AG08395 (cell line): ENCODE measurements around the gene AGBL4.
A peak's percentile ranks its signal among the peaks of the same experiment; 100 is the strongest.

ENCODE experiments used
- DNase-seq: peaks from one replicate; pipeline ENCODE4 v3.0.0; 2012; ENCODE audit warnings: mixed read lengths, low spot score

Gene AGBL4

DNA sequence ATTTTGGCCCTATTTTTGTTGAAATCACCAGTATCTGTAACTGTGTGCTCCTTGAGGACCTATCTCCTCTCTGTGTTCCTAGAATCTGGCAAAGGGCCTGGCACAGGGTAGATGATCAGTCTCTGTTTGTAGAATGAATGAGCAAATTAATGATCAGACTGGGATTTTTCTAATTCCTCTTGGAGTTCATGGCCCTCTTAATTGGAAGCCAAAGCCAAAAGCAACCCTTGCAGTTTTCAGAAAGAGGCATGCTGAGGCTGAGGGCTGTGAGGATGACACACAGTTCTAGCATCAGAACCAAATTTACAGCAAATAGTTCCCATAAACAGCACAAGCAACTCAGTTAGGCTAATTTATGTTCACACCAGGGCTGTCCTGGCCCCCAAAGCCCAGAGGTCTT, 1136.0 kb downstream of the AGBL4 start:
- DNase-seq = peak; percentile 23

DNA sequence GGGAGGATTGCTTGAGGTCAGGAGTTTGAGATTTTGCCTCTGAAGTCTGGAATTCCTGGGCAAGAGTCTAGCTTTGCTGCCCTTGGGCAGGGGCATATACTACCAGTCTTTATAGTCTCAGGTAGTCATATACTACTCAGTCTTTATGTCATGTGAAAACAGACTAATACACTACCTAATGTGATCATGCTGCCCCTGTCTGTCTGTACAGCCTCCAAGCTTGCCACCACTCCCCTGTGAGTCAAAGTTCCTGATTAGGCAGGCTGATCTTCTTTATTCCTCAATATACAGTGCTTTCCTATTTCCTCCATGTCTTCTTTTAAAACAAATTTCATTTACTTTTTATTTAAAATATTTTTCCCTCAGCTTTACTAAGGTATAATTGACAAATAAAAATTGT, 1141.7 kb downstream of the AGBL4 start:
- DNase-seq = no peak

DNA sequence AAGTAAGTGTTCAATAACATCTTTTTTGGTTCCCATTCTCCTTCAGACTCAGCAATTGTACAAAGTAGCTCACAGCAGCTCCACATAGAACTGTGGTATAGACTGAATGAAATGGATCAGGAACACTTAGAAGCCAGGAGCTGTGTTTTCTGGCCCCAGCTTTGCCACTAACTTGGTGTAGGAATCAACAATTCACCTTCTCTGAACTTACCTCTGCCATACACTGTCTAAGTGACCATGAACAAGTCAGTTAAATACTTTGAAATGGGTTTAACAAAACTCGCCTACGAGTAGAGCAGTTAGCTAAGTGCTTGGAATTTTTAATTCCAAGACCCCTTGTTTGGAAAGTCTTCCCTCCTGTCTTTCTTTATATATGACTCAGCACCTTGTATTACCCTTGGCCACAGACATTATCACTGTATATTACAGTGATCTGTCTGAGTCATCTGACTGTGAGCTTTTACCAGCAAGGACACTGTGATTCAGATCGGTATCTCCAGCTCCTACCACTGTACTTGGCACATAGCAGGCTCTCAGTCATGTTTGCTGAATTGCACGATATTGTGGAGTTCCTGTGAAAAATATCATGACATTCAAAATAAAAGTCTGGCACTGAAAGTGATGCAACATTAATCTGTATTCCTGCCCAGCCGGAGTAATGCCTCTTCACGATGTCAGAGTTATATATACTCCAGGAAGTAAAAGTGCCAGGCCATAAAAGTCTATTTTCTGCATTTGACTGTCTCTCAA, 1145.4 kb downstream of the AGBL4 start:
- DNase-seq = peak; percentile 87

DNA sequence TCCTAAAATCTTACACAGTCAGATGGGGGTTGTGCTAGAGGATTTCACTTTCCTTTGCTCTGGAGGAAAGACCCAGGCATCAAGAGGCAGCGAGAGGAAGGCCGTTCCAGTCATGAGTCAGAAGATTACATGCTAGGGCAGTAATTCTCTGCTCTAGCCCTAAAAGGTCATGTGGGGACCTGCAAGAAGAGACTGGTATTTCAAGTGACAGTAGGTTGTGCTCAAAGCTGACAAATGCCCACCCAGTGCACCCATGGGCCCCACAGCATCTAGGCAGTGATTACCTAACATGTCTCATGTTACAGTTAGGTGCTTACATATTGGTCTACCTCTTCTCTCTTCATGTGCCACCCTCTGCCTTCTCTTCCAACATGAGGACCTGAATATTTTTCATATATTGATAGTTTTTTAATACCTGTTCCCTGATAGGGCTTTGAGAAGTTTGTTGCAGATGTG, 1147.4 kb downstream of the AGBL4 start:
- DNase-seq = peak; percentile 67

DNA sequence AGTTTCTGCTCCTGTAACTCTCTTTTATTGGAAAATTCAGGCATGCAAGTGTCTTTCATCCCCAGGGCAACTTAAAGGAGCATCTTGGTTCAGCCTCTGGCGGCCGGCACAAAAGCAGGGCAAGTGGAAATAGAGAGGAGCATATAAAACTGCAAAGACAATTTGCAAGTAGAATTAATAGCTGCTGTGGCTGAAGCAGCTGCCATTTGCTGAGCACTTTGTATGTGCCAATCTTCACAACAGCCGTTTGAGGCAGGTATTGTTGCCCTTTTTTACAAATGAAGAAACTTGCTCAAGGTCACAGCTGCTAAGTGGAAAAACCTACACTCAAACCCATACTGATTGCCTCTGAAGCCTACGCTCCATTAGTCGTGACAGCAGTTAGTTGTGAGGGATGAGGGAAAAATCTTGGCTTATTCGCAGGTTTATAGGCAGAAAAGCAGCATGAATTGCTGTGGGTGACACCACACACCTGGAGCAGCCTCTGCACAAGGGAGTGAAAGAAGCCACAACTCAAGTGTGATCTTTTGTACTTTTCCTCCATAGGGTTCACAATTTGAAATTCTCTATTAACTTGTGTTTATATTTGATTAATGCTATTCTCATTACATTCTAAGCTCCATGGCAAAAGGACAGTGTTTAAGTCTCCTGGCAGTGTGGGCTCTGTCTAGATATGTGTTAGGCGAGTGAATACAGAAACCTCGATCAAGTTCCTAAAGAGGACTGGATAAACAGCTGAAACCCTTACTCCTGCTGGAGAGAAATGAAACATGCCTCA, 1148.0 kb downstream of the AGBL4 start:
- no peak for DNase-seq

DNA sequence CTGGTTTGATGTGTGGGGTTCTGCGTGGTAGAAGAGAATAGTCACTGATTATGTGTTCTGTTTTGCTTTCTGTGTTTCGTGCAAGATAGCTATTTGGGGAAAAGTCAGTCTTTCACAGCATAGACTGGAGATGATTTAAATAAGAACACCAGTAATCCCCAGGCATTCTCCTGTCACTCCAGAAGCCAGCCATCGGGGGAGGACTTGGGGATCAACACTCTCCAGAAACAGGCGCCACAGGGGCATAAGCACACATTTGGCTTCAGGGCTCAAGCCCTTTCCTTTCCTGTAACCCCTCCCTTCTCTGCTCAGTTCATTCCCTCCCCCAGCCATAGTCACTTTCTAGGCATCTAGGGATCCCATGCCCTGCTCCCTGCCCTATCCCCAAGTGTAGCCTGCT, 1149.8 kb downstream of the AGBL4 start:
- peak; percentile 20 for DNase-seq

DNA sequence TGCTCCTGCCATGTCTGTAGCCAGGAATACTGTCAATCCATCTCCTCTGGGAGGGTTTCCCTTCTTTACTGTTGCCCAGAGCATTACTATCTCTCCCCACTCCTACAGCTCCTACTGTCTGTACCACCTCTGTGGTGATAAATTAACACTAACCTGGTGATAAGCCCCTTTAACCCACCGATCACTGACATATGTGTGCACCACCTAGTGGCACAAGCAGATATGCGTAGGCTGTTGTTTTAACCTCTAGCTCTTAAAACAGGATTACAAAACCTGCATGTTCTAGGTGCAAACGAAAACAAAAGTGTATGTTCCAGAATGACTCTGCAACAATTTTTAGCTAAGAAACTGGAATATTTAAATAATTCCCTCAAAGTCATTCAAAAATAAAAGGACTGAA, 1153.2 kb downstream of the AGBL4 start:
- DNase-seq = no peak

DNA sequence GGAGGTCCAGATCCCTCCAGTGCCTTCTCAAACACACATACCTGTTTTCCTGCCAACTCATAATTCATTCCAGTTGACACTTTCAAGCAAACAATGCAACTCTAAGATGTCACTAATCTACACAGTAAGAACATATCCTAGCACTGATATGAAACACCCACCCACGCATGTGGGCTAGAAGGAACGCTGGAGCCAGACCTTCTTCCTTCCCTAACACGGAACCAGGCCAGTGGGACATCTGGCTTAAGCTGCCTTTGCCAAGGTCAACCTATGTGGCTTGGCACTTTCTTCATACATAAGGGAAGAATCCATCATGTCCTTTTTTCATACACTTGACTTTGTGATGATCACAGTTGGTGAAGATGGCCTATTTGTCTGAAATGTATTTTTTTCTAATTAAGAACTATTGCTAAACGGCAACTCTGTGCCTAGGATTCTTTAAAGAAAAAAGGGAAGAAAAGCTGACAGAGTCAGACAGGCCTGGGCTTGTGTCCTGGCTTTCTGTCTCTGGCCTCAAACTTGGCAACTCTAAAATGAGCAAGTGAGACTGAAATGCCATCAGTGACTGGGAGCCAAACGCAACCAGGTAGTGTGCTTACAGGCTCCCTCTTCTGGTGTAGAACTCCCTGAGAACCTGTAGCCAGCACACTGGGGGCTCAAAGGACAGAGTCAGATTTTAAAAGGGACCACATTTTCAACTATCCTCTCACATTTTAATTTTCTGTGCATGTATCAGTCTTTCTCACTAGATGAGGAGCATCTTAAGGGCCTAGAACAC, 1154.4 kb downstream of the AGBL4 start:
- DNase-seq = peak; percentile 10

DNA sequence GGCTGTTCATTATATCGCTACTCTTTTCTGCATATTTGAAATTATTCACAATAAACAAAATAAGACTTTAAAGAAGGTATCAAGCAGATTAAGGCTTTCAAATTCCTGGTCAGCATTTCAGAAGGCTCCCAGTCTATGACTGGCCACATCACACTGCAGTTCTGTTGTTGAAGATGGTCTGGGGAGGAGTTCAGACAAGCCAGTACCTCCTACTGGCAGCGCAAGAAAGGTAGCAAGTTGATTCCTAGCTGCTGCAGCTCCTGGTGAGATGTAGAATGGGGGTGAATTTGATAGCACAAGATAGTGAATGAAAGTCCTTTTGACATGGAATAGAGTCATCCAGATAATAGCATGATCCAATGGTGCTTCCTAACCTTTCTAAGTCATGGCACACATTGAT, 1158.8 kb downstream of the AGBL4 start:
- DNase-seq = no peak

DNA sequence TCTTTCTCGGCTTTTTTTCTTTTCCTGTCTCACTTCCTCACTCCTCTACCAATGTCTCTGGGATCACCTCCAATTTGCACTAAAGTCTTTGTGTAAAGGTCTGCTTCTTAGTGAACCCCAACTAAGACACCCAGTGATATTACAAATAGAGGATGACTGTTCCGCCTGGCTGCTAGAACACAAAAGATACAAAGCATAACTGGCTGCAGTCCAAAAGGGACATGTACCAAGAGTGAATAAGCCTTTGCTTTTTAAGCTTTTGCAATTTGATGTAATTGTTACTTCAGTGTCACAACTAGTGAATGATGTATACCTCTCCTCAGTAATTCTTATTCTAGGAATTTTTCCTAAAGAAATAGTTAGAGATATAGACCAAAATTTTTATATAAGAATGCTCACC, 1164.3 kb downstream of the AGBL4 start:
- peak; percentile 9 for DNase-seq

DNA sequence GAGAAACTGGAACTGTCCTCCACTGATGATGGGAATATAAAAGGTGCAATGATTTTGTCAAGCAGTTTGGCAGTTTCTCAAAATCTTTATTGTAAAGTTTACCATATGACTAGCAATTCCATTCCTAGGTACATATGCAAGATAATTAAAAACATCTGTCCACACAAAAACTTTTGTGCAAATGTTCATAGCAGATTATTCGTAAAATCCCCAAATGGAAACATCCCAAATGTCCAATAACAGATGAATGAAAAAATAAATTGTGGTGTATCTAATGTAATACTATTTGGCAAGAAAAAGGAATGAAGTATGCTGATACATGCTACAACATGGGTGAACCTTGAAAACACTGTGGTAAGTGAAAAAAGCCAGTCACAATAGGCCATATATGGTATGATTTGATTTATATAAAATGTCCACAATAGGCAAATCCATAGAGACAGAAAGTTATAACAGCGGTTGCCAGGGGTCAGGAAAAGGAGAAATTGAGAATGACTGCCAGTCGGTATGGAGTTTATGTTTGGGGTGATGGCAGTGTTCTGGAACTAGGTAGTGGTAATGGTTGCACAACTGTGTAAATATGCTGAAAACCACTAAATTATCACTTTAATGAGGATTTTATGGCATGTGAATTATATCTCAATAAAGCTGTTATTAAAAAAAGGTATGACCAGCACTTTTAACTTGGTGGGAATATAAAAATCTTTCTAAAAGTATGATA, 1165.4 kb downstream of the AGBL4 start:
- DNase-seq = no peak

DNA sequence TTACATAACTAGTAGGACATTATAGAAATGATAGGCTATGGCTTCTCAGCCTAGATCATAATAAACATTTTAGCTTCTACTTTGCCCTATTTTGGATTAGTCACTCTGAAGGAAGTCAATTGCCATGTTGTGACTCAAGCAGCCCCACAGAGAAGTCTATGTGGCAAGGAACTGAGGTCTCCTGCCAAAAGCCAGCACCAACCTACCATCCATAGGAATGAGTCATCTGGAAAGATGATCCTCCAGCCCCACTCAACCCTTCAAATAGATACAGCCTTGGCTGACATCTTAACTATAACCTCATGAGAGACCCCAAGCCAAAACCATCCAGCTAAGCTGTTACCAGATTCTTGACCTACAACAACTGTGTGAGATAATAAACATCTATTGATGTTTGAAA, 1170.7 kb downstream of the AGBL4 start:
- DNase-seq = peak; percentile 91

DNA sequence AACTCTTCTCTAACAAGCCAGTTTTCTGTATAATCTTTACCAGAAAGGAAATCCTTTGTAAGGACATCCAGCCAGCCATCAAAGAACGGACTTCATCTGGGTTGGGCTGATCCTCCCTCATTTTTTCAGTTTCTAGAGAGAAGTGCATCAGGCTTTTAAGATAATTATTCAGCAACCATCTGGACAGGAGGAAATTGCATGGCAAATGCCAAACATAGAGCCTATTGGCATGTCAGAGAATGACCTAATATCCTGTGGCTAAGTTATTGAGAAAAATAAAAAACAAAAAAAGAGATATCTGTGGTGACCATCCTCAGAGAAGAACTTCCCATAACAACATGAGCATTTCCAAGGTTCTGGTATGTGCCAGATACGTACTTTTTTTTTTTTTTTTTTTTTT, 1172.1 kb downstream of the AGBL4 start:
- peak; percentile 63 for DNase-seq

DNA sequence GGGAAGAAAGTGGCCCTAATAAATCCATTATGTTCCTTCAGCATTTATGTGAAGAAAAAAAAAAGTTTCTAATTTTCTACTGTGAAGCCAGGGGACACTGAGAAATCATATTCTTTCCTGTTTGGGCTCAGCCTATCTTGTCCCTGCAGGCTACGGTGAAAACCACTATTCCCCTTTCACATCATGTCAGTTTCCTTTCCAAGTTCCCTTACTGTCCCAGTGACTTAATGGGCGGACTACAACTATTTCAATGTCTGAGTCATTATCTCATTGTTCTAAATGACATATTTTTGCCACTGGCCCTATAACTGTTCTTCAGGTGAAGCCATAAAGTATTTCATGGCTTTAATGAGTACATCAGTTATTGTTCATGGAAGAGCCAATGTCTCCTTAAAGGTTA, 1175.7 kb downstream of the AGBL4 start:
- DNase-seq = no peak

DNA sequence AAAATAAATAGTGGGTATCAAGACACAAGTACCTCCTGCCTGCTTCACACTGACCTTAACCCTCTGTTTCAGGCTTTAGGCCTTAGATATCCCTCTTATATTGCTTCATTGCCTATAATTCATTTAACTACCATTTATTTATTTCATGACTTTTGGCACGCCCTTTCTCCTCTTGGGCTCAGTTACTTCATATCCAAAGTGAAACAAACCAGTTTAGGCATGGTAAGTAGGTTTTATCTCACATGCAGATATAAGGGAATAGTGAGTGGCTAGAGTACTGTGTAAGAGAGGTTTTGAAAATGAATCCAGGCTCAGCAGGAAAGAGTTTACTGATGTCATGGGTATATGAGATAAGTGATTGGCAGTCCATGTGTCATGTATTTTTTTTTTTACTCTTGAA, 1177.3 kb downstream of the AGBL4 start:
- no peak for DNase-seq

DNA sequence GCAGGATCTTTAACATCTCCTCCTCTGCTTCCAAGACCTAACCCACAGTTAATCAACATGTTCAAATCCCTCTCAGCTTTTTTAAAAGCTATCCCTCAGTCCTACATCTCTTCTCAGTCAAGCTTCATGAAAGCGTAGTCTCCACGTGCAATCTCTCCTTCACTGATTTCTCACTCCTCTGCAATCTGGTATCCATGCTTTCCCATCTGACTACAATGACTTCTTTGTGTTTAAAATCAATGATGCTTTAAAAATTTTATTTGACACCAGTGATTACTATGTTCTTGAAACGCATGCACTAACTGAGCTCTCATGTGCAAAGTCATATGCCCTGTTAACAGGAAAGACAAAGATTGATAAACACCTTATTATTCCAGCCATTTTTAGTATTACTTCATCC, 1179.6 kb downstream of the AGBL4 start:
- DNase-seq = no peak

DNA sequence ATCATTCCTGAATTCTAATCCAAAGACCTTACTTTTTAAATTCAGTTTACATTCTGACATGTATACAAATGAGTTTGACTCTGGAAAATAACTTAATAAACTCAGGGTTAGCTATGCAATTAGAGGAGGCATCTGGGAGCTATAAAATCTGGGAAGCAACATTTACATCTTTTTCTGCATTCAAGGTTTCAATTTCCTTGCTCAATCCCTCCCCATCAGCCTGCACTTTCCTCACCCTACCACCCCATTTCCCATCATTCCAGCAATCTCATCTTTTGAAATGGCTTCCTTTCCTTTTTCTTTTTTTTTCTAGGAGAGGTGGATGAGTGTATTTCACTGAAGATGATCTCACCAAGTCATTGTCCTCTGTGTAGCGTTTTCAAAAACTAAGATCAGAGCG, 1181.8 kb downstream of the AGBL4 start:
- no peak for DNase-seq

DNA sequence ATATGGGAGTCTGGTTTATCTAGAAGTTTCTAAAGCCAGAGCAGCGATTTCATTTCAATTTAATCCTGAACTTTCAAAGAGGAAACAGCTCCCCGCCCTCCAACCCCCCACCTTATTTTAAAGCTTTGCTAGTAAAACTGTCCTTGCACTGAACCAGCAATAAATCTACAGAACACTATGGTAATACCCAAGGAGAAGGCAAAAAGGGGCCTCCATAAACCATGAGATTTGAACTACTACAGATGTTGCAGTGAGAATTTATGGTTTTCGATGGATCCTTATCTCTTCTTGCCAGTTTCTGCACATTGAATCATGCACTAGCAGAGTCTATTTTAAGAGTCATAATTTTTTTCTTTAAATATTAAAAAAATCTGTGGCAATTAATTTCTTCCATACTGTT, 1182.3 kb downstream of the AGBL4 start:
- no peak for DNase-seq

DNA sequence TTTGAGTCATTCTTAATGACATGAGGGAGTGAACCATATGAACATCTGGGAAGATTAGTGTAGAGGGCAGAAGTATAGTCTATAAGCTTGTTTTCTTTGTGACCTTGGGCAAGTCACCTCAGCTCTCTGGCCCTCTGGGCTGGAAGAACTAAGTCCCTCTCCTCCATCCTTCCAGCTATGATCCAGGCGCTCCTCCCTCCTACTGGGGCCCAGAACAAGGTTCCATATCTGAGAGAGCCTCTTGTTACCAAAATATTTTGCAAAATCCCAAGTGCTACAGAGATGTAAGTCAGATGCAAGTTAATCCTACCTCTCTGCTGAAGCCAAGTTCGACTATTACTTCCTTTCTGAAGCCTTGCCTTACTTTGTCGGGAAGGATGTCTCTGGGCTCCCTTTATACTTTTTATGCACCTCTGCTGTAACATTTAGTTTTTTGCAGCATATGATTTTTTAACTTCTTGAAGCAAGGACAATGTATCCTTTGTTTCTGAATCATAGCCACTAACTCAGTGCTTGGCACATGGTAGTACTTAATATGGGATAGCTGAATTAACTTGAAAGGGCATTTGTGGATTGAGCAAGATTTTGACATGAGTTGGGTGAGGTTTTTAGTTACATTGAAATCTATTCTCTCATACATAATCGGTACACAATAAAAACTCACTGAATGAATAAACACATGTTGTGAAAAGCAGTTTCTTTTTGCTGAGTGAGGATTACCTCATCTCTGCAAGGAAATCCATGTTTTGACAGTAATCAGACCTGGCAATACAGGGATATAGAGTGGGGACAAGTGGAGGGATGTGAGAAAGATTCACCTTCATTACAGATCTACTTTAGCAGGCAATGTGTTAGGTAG, 1192.4 kb downstream of the AGBL4 start:
- no peak for DNase-seq

DNA sequence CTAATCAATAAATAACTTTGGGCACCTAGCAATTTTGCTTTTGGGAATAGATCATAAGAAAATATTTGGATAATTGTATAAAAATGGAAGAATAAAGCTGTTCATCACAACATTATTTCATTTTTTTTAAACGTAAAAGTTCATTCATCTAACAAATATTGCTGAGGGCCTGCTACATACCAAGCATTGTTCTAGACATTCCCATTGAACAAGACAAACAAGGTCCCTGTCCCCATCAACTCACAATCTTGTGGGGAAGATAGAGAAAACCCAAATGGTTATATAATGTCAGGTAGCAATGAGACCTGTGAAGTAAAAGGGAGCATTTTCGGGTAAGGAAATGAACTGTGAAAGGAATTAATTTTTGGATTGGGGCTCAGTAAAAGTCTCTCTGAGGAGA, 1193.0 kb downstream of the AGBL4 start:
- no peak for DNase-seq

DNA sequence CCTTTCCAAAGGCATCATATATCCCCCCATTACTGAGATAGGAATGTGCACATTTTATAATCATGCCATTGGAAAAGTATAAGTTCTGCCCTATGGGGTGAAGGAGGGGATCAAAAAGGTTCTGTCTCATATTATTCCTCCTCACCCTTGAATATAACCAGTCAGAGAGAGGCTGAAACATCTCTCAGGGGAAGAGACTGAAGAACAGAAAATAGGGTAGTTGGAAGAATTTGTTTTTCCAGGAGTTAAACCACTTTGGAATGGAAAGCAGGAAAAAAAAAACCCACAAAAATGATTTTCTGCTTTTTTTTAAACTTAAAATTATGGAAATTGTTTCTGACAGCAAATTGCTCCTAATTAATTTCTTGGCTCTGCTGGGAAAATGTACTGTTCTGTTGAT, 1194.3 kb downstream of the AGBL4 start:
- DNase-seq = no peak
